ENCODE results near the gene RTN4RL1.

DNA sequence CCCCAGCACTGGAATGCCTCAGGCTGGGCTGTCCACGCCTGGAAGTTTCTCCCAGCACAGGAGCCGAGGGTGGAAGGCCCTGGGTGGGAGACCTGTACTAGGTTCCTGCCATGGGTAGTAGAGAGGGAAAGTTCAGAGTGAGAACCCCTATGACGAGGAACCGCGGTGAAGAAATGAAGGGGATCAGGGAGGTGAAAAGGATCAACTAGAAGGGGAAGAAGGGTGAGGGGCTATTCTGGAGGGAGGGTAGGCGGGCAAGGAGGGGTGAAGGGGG is 35.2 kb upstream of the RTN4RL1 start:
- TF ChIP-seq, protein P1, sequence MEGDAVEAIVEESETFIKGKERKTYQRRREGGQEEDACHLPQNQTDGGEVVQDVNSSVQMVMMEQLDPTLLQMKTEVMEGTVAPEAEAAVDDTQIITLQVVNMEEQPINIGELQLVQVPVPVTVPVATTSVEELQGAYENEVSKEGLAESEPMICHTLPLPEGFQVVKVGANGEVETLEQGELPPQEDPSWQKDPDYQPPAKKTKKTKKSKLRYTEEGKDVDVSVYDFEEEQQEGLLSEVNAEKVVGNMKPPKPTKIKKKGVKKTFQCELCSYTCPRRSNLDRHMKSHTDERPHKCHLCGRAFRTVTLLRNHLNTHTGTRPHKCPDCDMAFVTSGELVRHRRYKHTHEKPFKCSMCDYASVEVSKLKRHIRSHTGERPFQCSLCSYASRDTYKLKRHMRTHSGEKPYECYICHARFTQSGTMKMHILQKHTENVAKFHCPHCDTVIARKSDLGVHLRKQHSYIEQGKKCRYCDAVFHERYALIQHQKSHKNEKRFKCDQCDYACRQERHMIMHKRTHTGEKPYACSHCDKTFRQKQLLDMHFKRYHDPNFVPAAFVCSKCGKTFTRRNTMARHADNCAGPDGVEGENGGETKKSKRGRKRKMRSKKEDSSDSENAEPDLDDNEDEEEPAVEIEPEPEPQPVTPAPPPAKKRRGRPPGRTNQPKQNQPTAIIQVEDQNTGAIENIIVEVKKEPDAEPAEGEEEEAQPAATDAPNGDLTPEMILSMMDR (IDR thresholded peaks at IDR 0.05): no peak
- TF ChIP-seq POLR2A (IDR thresholded peaks at IDR 0.05) (no peak), EP300 (IDR thresholded peaks at IDR 0.05) (no peak)

All from tibial nerve (tissue), 4 donors.